Globus pallidus (tissue), 1 donor: ENCODE data around the gene DPY19L1.
"Not testable (repeated sequence)": the region's sequence is repeated elsewhere in the genome, so short reads cannot be mapped to it uniquely, and the experiment has no call there.

Experiments used
- DNase-seq: peaks from one replicate; pipeline ENCODE4 v3.0.0-alpha.2; 2015; ENCODE audit warnings: low spot score

Gene DPY19L1

GRCh38 chr7:34918198-34918861 is 119.0 kb downstream of the DPY19L1 start:
- DNase-seq = not testable (repeated sequence)

- not testable (repeated sequence) for DNase-seq
Observed at GRCh38 chr7:34917515-34917914, 119.8 kb downstream of the DPY19L1 start.

GRCh38 chr7:34916267-34916666 is 121.0 kb downstream of the DPY19L1 start:
- no peak for DNase-seq

- DNase-seq = no peak
Observed at GRCh38 chr7:34912236-34912635, 125.0 kb downstream of the DPY19L1 start.

GRCh38 chr7:34906266-34906850 is 130.9 kb downstream of the DPY19L1 start:
- DNase-seq = not testable (repeated sequence)

- DNase-seq = no peak
Observed at GRCh38 chr7:34904987-34905386, 132.3 kb downstream of the DPY19L1 start.

GRCh38 chr7:34903921-34904320 is 133.4 kb downstream of the DPY19L1 start:
- DNase-seq = not testable (repeated sequence)

- DNase-seq = no peak
Observed at GRCh38 chr7:34902182-34902581, 135.1 kb downstream of the DPY19L1 start.

GRCh38 chr7:34900891-34901513 is 136.3 kb downstream of the DPY19L1 start:
- no peak for DNase-seq

- DNase-seq = no peak
Observed at GRCh38 chr7:34895202-34895601, 142.1 kb downstream of the DPY19L1 start.

- DNase-seq = no peak
Observed at GRCh38 chr7:34889951-34890350, 147.3 kb downstream of the DPY19L1 start.

- no peak for DNase-seq
Observed at GRCh38 chr7:34886856-34887255, 150.4 kb downstream of the DPY19L1 start.

- DNase-seq = not testable (repeated sequence)
Observed at GRCh38 chr7:34883855-34884254, 153.4 kb downstream of the DPY19L1 start.

GRCh38 chr7:34879871-34880270 is 157.4 kb downstream of the DPY19L1 start:
- no peak for DNase-seq

GRCh38 chr7:34878944-34879735 is 158.1 kb downstream of the DPY19L1 start:
- not testable (repeated sequence) for DNase-seq
